ENCODE results near the gene LRRC37A. TPM values are rescaled to one million over a fixed set of nuclear protein-coding genes. Genes with fewer than 3 reads are reported as not detected.

The LRRC37A gene
- total and polyA plus RNA-seq, 9 of the 15 experiments (the other 6 are each of a cell fraction or from before 2014, with no cell fraction given): 0.14 to 3.1 (median 1.8) TPM

GRCh38 chr17:46266656-46267544, 28.0 kb upstream of the LRRC37A start (continued):
- TF ChIP-seq ZNF407 (IDR thresholded peaks at IDR 0.05; ENCODE audit: low read depth) (no peak), SNIP1 (IDR thresholded peaks at IDR 0.05; ENCODE audit: low read depth) (peak; percentile 28; the same call in 1 of the 2 replicates), E4F1 (CRISPR knock-in tag; IDR thresholded peaks at IDR 0.05; ENCODE audit: borderline replicate concordance) (no peak), MAZ (CRISPR knock-in tag; conservative IDR thresholded peaks at IDR 0.05 in 1 of 2, IDR thresholded peaks at IDR 0.05 in 1 of 2) (peak; percentile 1 to 48; a peak in 2 of 4 replicates), GATAD2A (IDR thresholded peaks at IDR 0.05) (no peak), FOXP1 (CRISPR knock-in tag; IDR thresholded peaks at IDR 0.05) (no peak; the same call in 1 of the 2 replicates), PHF20 (IDR thresholded peaks at IDR 0.05; ENCODE audit: partially characterized antibody) (peak; percentile 54), PCBP2 (IDR thresholded peaks at IDR 0.05; ENCODE audit: low read depth, low read length, poor library complexity, severe bottlenecking) (no peak), NR2C2 (CRISPR knock-in tag; IDR thresholded peaks at IDR 0.05) (no peak), NR2C2 (tag; IDR thresholded peaks at IDR 0.05) (peak; percentile 80), HDAC1 (IDR thresholded peaks at IDR 0.05) (no peak; a peak in 1 of 4 replicates), HDAC8 (tag; IDR thresholded peaks at IDR 0.05) (peak; percentile 77; the same call in 1 of the 2 replicates), PYGO2 (tag; IDR thresholded peaks at IDR 0.05) (no peak), CREB3 (tag; conservative IDR thresholded peaks at IDR 0.05; ENCODE audit: low read depth) (no peak; the same call in none of the 2 replicates)

Measured in K562 (cell line).